IPS-18c (cell line): Measurements from ENCODE around the gene AP4S1.
A peak's percentile ranks its signal among the peaks of the same experiment; 100 is the strongest.
"Not testable (repeated sequence)": the region's sequence is repeated elsewhere in the genome, so short reads cannot be mapped to it uniquely, and the experiment has no call there.

Experiments used
- H3K4me3 ChIP-seq: 2 replicates; pipeline ENCODE4 v1.7.0; 2013; ENCODE audit warnings: low read depth, mild to moderate bottlenecking, low read length, moderate library complexity; ENCODE audit not compliant: insufficient read depth
- H3K9me3 ChIP-seq: one replicate; pipeline ENCODE4 v1.6.1; 2013; ENCODE audit warnings: mild to moderate bottlenecking, low read length, moderate library complexity; ENCODE audit not compliant: control insufficient read depth, insufficient read depth

The AP4S1 gene

GRCh38 chr14:31093884-31094839, 68.7 kb downstream of the AP4S1 start:
- H3K4me3 ChIP-seq, H3K9me3 ChIP-seq: not testable (repeated sequence)

- H3K4me3 ChIP-seq, H3K9me3 ChIP-seq: not testable (repeated sequence)
These were observed 70.4 kb downstream of the AP4S1 start for GRCh38 chr14:31095817-31096216.

GRCh38 chr14:31096255-31096654, 70.8 kb downstream of the AP4S1 start:
- Histone ChIP-seq H3K4me3 (no peak overlapping the region), H3K9me3 (no peaks in the 10 kb centered on the region)

GRCh38 chr14:31097081-31097480, 71.6 kb downstream of the AP4S1 start:
- Histone ChIP-seq H3K4me3 (no peak overlapping the region), H3K9me3 (no peaks in the 10 kb centered on the region)

GRCh38 chr14:31106768-31107167, 81.3 kb downstream of the AP4S1 start:
- no peak overlapping the region for H3K4me3 ChIP-seq
- H3K9me3 ChIP-seq = no peaks in the 10 kb centered on the region

- no peak overlapping the region for H3K4me3 ChIP-seq
- no peaks in the 10 kb centered on the region for H3K9me3 ChIP-seq
These were observed 83.8 kb downstream of the AP4S1 start for GRCh38 chr14:31109257-31109656.

GRCh38 chr14:31110872-31111271, 85.4 kb downstream of the AP4S1 start:
- no peak overlapping the region for H3K4me3 ChIP-seq
- H3K9me3 ChIP-seq = no peaks in the 10 kb centered on the region

- H3K4me3 ChIP-seq = no peak overlapping the region
- no peaks in the 10 kb centered on the region for H3K9me3 ChIP-seq
These were observed 88.3 kb downstream of the AP4S1 start for GRCh38 chr14:31113794-31114193.

GRCh38 chr14:31118892-31119291, 93.4 kb downstream of the AP4S1 start:
- no peak overlapping the region for H3K4me3 ChIP-seq
- H3K9me3 ChIP-seq = no peaks in the 10 kb centered on the region

- H3K9me3 ChIP-seq = no peaks in the 10 kb centered on the region
- peak overlapping the region; percentile 25; the same call in 1 of the 2 replicates for H3K4me3 ChIP-seq
These were observed 96.7 kb downstream of the AP4S1 start for GRCh38 chr14:31122098-31122611.

- Histone ChIP-seq H3K4me3 (no peak overlapping the region), H3K9me3 (no peaks in the 10 kb centered on the region)
These were observed 97.5 kb downstream of the AP4S1 start for GRCh38 chr14:31122921-31123320.

- Histone ChIP-seq H3K4me3 (no peak overlapping the region), H3K9me3 (no peaks in the 10 kb centered on the region)
These were observed 98.7 kb downstream of the AP4S1 start for GRCh38 chr14:31124197-31124596.

GRCh38 chr14:31125231-31125630, 99.8 kb downstream of the AP4S1 start:
- H3K9me3 ChIP-seq = no peaks in the 10 kb centered on the region
- H3K4me3 ChIP-seq = no peak overlapping the region

- Histone ChIP-seq H3K4me3 (no peak overlapping the region), H3K9me3 (no peaks in the 10 kb centered on the region)
These were observed 101.2 kb downstream of the AP4S1 start for GRCh38 chr14:31126680-31127079.

- H3K4me3 ChIP-seq = no peak overlapping the region
- no peaks in the 10 kb centered on the region for H3K9me3 ChIP-seq
These were observed 102.2 kb downstream of the AP4S1 start for GRCh38 chr14:31127690-31128089.

GRCh38 chr14:31128601-31129526, 103.4 kb downstream of the AP4S1 start:
- Histone ChIP-seq H3K4me3 (no peak overlapping the region), H3K9me3 (no peaks in the 10 kb centered on the region)

GRCh38 chr14:31133133-31133532, 107.7 kb downstream of the AP4S1 start:
- Histone ChIP-seq H3K9me3 (no peaks in the 10 kb centered on the region), H3K4me3 (no peak overlapping the region)
